A673 (cell line): ENCODE results near the gene MTIF2.

ENCODE experiments used
- EZH2 ChIP-seq: fragments of 200-600 bp; sonication (generic); IDR thresholded peaks from 2 replicates; pipeline ENCODE4 v1.6.1; 2017; ENCODE audit warnings: borderline replicate concordance, low read depth, mild to moderate bottlenecking, mixed read lengths, antibody characterized with exemption, low read length; ENCODE audit not compliant: poor library complexity, severe bottlenecking
- TF ChIP-seq, protein P1 (sequence below): fragments of 300-800, 200-600 bp; sonication (generic); conservative IDR thresholded peaks from 2 replicates; pipeline ENCODE4 v1.5.1; 2017; ENCODE audit warnings: low read depth, mild to moderate bottlenecking, antibody characterized with exemption, low read length, moderate library complexity, mixed read lengths

DNA sequence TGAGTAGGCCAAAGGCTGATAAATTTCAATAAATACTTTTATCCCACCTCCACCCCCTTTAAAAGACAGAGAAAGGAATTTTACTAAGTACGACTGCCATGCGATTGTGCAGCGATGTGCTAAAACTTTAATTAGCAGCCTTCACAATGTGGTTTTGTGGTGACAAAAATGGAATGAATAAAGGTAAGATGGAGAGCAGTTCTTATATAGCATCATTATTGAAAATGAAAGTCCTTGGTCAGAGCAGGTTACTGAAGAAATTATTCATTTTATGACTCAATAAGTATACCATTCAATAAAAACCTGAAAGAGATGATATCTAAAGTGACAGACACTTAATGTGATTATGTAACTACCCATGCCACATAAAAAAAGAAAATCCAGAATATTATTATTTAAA lies 33.2 kb upstream of the MTIF2 start:
- TF ChIP-seq, protein P1, sequence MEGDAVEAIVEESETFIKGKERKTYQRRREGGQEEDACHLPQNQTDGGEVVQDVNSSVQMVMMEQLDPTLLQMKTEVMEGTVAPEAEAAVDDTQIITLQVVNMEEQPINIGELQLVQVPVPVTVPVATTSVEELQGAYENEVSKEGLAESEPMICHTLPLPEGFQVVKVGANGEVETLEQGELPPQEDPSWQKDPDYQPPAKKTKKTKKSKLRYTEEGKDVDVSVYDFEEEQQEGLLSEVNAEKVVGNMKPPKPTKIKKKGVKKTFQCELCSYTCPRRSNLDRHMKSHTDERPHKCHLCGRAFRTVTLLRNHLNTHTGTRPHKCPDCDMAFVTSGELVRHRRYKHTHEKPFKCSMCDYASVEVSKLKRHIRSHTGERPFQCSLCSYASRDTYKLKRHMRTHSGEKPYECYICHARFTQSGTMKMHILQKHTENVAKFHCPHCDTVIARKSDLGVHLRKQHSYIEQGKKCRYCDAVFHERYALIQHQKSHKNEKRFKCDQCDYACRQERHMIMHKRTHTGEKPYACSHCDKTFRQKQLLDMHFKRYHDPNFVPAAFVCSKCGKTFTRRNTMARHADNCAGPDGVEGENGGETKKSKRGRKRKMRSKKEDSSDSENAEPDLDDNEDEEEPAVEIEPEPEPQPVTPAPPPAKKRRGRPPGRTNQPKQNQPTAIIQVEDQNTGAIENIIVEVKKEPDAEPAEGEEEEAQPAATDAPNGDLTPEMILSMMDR: no peak
- TF ChIP-seq EZH2: no peak
